Neural progenitor cell (in vitro differentiated cells): Measurements from ENCODE around the gene KIF21B. TPM values are rescaled to one million over a fixed set of nuclear protein-coding genes. Genes with fewer than 3 reads are reported as not detected.
A peak's percentile ranks its signal among the peaks of the same experiment; 100 is the strongest.

Experiments
- DNase-seq: peaks from one replicate; pipeline ENCODE4 v3.0.0-alpha.2; 2016; ENCODE audit warnings: low spot score
- H2AFZ ChIP-seq: fragments of 200-600 bp; sonication (generic); replicated peaks from 2 replicates; pipeline ENCODE4 v1.6.1; 2016; ENCODE audit warnings: antibody characterized with exemption
- H3F3A ChIP-seq: fragments of 200-600 bp; sonication (generic); 2 replicates; pipeline ENCODE4 v1.6.1; 2016; ENCODE audit warnings: antibody characterized with exemption, low read depth
- H3K27ac ChIP-seq: fragments of 200-600 bp; sonication (generic); 2 replicates; pipeline ENCODE4 v1.5.1; 2016; ENCODE audit warnings: mild to moderate bottlenecking
- H3K27me3 ChIP-seq: fragments of 200-600 bp; sonication (generic); 2 replicates; pipeline ENCODE4 v1.6.1; 2016; ENCODE audit warnings: mild to moderate bottlenecking, moderate library complexity
- H3K36me3 ChIP-seq: fragments of 200-600 bp; sonication (generic); 2 replicates; pipeline ENCODE4 v1.5.1; 2016
- H3K4me1 ChIP-seq: fragments of 200-600 bp; sonication (generic); 2 replicates; pipeline ENCODE4 v1.6.1; 2016; ENCODE audit warnings: mixed run types
- H3K4me2 ChIP-seq: fragments of 200-600 bp; sonication (generic); 2 replicates; pipeline ENCODE4 v1.6.1; 2016
- H3K4me3 ChIP-seq: fragments of 200-600 bp; sonication (generic); 2 replicates; pipeline ENCODE4 v1.5.1; 2016
- H3K79me2 ChIP-seq: fragments of 200-600 bp; sonication (generic); 2 replicates; pipeline ENCODE4 v1.6.1; 2016; ENCODE audit warnings: low read depth
- H3K9ac ChIP-seq: fragments of 200-600 bp; sonication (generic); 2 replicates; pipeline ENCODE4 v1.6.1; 2016
- H3K9me3 ChIP-seq: fragments of 200-600 bp; sonication (generic); 2 replicates; pipeline ENCODE4 v1.5.1; 2016; ENCODE audit warnings: low read depth
- H4K20me1 ChIP-seq: fragments of 200-600 bp; sonication (generic); 2 replicates; pipeline ENCODE4 v1.6.1; 2016; ENCODE audit warnings: low read depth
- H3K27ac Mint-ChIP-seq: 3 replicates; pipeline ENCODE4 v1.8.0; 2021; ENCODE audit warnings: mixed read lengths
- H3K27me3 Mint-ChIP-seq: 2 replicates; pipeline ENCODE4 v1.8.0; 2022; ENCODE audit warnings: low read depth, mild to moderate bottlenecking, inconsistent platforms, moderate library complexity, mixed read lengths; ENCODE audit not compliant: insufficient read depth
- H3K36me3 Mint-ChIP-seq: 3 replicates; pipeline ENCODE4 v1.8.0; 2021; ENCODE audit warnings: mixed read lengths
- H3K4me1 Mint-ChIP-seq: 3 replicates; pipeline ENCODE4 v1.8.0; 2021; ENCODE audit warnings: mixed read lengths
- H3K4me3 Mint-ChIP-seq: 3 replicates; pipeline ENCODE4 v1.8.0; 2021; ENCODE audit warnings: mild to moderate bottlenecking, moderate library complexity, mixed read lengths
- H3K9me3 Mint-ChIP-seq: 3 replicates; pipeline ENCODE4 v1.8.0; 2020; ENCODE audit warnings: mixed read lengths
- CTCF ChIP-seq: fragments of 200-600 bp; sonication (generic); IDR thresholded peaks from 2 replicates; pipeline ENCODE4 v1.5.1; 2017; ENCODE audit warnings: antibody characterized with exemption, mild to moderate bottlenecking
- EZH2 ChIP-seq: fragments of 200-600 bp; sonication (generic); IDR thresholded peaks from 2 replicates; pipeline ENCODE4 v1.6.1; 2017; ENCODE audit warnings: antibody characterized with exemption, mild to moderate bottlenecking, moderate library complexity
- EZH2phosphoT487 ChIP-seq: fragments of 200-600 bp; sonication (generic); IDR thresholded peaks from 2 replicates; pipeline ENCODE4 v1.6.1; 2017; ENCODE audit warnings: antibody characterized with exemption
- total RNA-seq: library from RNA; depleted of rRNA; stranded (reverse); fragments of >200 nt; gene quantifications from 2 replicates; pipeline ENCODE4 v1.2.3, GENCODE V29; 2015; ENCODE audit warnings: low replicate concordance

The KIF21B gene
- 6.4 and 15.6 TPM in 2 replicates for total RNA-seq

GRCh38 chr1:201023517-201023902 is at the start of gene KIF21B:
Gene KIF21B, minus strand, starts transcription at chr1:201023714. Its CDS starts 331 bp downstream, at chr1:201023383.
- Histone ChIP-seq H3K9ac (no peak within 1 kb of the TSS), H3K27me3 (peaks cover 9% of the 10 kb centered on the region), H3K4me3 (peak within 1 kb of the TSS; percentile 74), H2AFZ (peak within 1 kb of the TSS; percentile 70), H3K9me3 (no peaks in the 10 kb centered on the region), H4K20me1 (peaks cover 27% of the 10 kb centered on the region), H3K36me3 (no peaks in the 10 kb centered on the region), H3K4me1 (peaks cover 44% of the 10 kb centered on the region), H3K4me2 (peak within 1 kb of the TSS; percentile 87), H3K79me2 (peaks cover 12% of the 10 kb centered on the region), H3F3A (peaks cover 34% of the 10 kb centered on the region), H3K27ac (no peak within 1 kb of the TSS)
- Mint-ChIP-seq H3K36me3 (no peaks in the 10 kb centered on the region), H3K4me1 (peaks cover 63% of the 10 kb centered on the region), H3K9me3 (no peaks in the 10 kb centered on the region), H3K27ac (peak within 1 kb of the TSS; percentile 60), H3K27me3 (peaks cover 11% of the 10 kb centered on the region), H3K4me3 (peak within 1 kb of the TSS; percentile 90)
- no peak for TF ChIP-seq EZH2phosphoT487
- no peak for TF ChIP-seq EZH2
- TF ChIP-seq CTCF = no peak
- peak; percentile 96 for DNase-seq

GRCh38 chr1:201072922-201073321 is 49.4 kb upstream of the KIF21B start:
- Histone ChIP-seq H3K9ac (no peak overlapping the region), H3K9me3 (no peaks in the 10 kb centered on the region), H3K79me2 (no peaks in the 10 kb centered on the region), H3K4me1 (peaks cover 8% of the 10 kb centered on the region), H3F3A (no peaks in the 10 kb centered on the region), H3K27ac (no peak overlapping the region), H3K4me3 (no peak overlapping the region), H4K20me1 (no peaks in the 10 kb centered on the region), H3K27me3 (no peaks in the 10 kb centered on the region), H3K36me3 (no peaks in the 10 kb centered on the region), H2AFZ (no peak overlapping the region), H3K4me2 (no peak overlapping the region)
- TF ChIP-seq EZH2phosphoT487 (no peak), EZH2 (no peak), CTCF (no peak)
- Mint-ChIP-seq H3K4me3 (peak overlapping the region; percentile 15), H3K9me3 (no peaks in the 10 kb centered on the region), H3K4me1 (peaks cover 39% of the 10 kb centered on the region), H3K27me3 (peaks cover 20% of the 10 kb centered on the region), H3K36me3 (no peaks in the 10 kb centered on the region), H3K27ac (peak overlapping the region; percentile 58)
- DNase-seq = no peak

GRCh38 chr1:201072149-201072548 is 48.6 kb upstream of the KIF21B start:
- H3K27ac Mint-ChIP-seq = peak overlapping the region; percentile 58
- Histone ChIP-seq H3K9ac (no peak overlapping the region), H2AFZ (no peak overlapping the region), H3K9me3 (no peaks in the 10 kb centered on the region), H3K27ac (no peak overlapping the region), H3K79me2 (no peaks in the 10 kb centered on the region), H3K4me3 (no peak overlapping the region), H4K20me1 (no peaks in the 10 kb centered on the region), H3K4me1 (peaks cover 8% of the 10 kb centered on the region), H3F3A (no peaks in the 10 kb centered on the region), H3K27me3 (no peaks in the 10 kb centered on the region), H3K36me3 (no peaks in the 10 kb centered on the region), H3K4me2 (no peak overlapping the region)
- no peak for DNase-seq
- peaks cover 20% of the 10 kb centered on the region for H3K27me3 Mint-ChIP-seq
- peaks cover 35% of the 10 kb centered on the region for H3K4me1 Mint-ChIP-seq
- H3K36me3 Mint-ChIP-seq = no peaks in the 10 kb centered on the region
- TF ChIP-seq EZH2phosphoT487 (no peak), CTCF (no peak), EZH2 (no peak)
- H3K4me3 Mint-ChIP-seq = no peak overlapping the region
- no peaks in the 10 kb centered on the region for H3K9me3 Mint-ChIP-seq
